ENCODE data around the gene MYH10.
"Not testable (repeated sequence)": the region's sequence is repeated elsewhere in the genome, so short reads cannot be mapped to it uniquely, and the experiment has no call there.

MYH10 gene

GRCh38 chr17:8630227-8630801, at the start of gene MYH10:
Gene MYH10 (minus strand): TSS chr17:8630725. CDS start chr17:8623246, 7,479 bp downstream.
- DNase-seq: no peak

GRCh38 chr17:8679126-8679525, 48.6 kb upstream of the MYH10 start:
- DNase-seq: no peak

- no peak for DNase-seq
Observed at GRCh38 chr17:8675306-8675705, 44.8 kb upstream of the MYH10 start.

- no peak for DNase-seq
Observed at GRCh38 chr17:8674344-8675305, 44.1 kb upstream of the MYH10 start.

GRCh38 chr17:8673612-8674011, 43.1 kb upstream of the MYH10 start:
- DNase-seq: no peak

- no peak for DNase-seq
Observed at GRCh38 chr17:8672326-8672725, 41.8 kb upstream of the MYH10 start.

GRCh38 chr17:8670421-8670820, 39.9 kb upstream of the MYH10 start:
- no peak for DNase-seq

- no peak for DNase-seq
Observed at GRCh38 chr17:8668176-8668740, 37.7 kb upstream of the MYH10 start.

GRCh38 chr17:8667421-8667820, 36.9 kb upstream of the MYH10 start:
- no peak for DNase-seq

GRCh38 chr17:8665684-8666083, 35.2 kb upstream of the MYH10 start:
- no peak for DNase-seq

GRCh38 chr17:8664456-8665126, 34.1 kb upstream of the MYH10 start:
- no peak for DNase-seq

GRCh38 chr17:8662973-8663372, 32.4 kb upstream of the MYH10 start:
- no peak for DNase-seq

GRCh38 chr17:8662076-8662831, 31.7 kb upstream of the MYH10 start:
- no peak for DNase-seq

- not testable (repeated sequence) for DNase-seq
Observed at GRCh38 chr17:8660709-8661108, 30.2 kb upstream of the MYH10 start.

GRCh38 chr17:8659758-8660410, 29.4 kb upstream of the MYH10 start:
- no peak for DNase-seq

GRCh38 chr17:8658810-8659209, 28.3 kb upstream of the MYH10 start:
- no peak for DNase-seq

GRCh38 chr17:8656693-8657092, 26.2 kb upstream of the MYH10 start:
- no peak for DNase-seq

- no peak for DNase-seq
Observed at GRCh38 chr17:8654822-8655221, 24.3 kb upstream of the MYH10 start.

GRCh38 chr17:8651013-8651412, 20.5 kb upstream of the MYH10 start:
- DNase-seq: no peak

GRCh38 chr17:8650119-8650499, 19.6 kb upstream of the MYH10 start:
- DNase-seq: no peak

- no peak for DNase-seq
Observed at GRCh38 chr17:8649157-8650118, 18.9 kb upstream of the MYH10 start.

Measured in activated CD4-positive, alpha-beta T cell treated with anti-CD3 and anti-CD28 coated beads, Interleukin-2, amount 50 U/mL, for 16 hours (primary cell).